GM18526 (cell line): Measurements from ENCODE around the gene DROSHA.

Experiments
- POLR2A ChIP-seq: IDR thresholded peaks from 3 replicates; pipeline ENCODE4 v1.6.1; 2011; ENCODE audit not compliant: insufficient read length; ENCODE audit errors: extremely low read depth

Gene DROSHA

GRCh38 chr5:31485376-31486207 lies 46.3 kb downstream of the DROSHA start:
- TF ChIP-seq POLR2A = no peak

- TF ChIP-seq POLR2A = no peak
Observed at GRCh38 chr5:31481531-31482165, 50.2 kb downstream of the DROSHA start.

DNA sequence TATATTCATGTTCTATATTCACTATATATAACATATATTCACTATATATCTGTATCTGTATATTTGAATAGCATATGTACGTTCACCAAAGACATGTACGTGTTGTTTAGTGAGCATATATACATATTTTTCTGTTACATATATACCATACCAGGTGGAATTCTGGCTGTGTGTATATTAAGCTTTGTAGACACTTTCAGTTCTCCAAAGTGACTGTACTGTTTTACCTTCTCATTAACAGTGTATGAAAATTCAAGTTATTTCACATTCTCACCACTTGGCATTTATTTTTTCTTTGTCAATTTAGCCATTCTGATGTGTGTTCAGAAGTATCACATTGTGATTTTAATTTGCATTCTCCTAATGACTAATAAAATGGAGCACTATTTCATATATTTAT lies 52.2 kb downstream of the DROSHA start:
- no peak for TF ChIP-seq POLR2A

- no peak for TF ChIP-seq POLR2A
Observed at GRCh38 chr5:31478901-31479300, 53.0 kb downstream of the DROSHA start.

DNA sequence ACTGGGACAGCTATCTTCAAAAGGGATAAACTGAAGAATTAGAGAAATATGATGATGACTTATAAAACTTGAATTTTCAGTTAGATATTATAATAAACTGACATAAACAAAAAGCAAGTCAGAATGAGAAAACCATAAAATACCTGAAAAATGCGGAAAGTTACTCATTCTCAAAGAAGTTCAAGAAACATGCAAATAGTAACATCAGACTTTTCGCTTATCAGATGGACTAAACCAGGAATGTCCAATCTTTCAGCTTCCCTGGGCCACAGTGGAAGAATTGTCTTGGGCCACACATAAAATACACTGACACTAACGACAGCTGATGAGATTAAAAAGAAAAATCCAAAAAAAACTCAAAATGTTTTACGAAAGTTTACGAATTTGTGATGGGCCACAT lies 53.9 kb downstream of the DROSHA start:
- TF ChIP-seq POLR2A = no peak

- no peak for TF ChIP-seq POLR2A
Observed at GRCh38 chr5:31477516-31477915, 54.4 kb downstream of the DROSHA start.

DNA sequence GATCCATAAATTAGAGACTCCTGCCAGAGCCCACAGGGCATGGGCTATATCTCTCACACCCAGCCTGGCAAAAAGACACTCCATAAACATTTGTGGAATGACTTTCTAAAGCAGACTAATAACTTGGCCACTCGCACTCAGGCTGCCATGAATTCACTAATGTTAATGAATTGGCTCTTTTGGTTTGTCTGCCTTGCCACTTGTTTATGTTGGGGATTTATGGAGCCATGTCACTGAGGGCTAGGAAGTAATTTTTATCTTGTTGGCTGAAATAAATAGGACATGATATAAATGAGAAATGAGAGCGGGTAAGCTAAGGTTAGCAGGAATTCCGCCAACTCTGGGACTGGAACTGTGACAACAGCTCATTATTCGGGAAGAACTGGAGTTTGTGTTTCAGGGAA lies 55.2 kb downstream of the DROSHA start:
- no peak for TF ChIP-seq POLR2A

- no peak for TF ChIP-seq POLR2A
Observed at GRCh38 chr5:31471916-31472315, 60.0 kb downstream of the DROSHA start.

DNA sequence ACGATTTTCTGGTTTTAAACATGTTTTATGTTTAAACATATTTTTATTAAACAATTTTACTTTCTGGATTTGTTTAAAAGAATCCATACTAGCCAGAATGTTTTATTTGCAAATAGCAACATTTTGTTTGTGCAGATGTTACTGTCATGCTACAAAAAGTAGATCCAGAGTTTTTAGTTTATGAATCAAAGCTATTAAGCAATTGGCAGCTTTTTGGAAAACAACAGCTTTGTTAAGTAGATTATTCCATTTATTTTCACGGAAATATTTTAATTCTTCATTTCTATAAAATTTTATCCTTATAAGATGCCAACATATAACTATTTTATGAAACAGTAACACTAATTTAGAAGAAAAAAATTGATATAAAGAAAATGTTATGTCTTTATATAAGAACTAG lies 60.9 kb downstream of the DROSHA start:
- TF ChIP-seq POLR2A = no peak

DNA sequence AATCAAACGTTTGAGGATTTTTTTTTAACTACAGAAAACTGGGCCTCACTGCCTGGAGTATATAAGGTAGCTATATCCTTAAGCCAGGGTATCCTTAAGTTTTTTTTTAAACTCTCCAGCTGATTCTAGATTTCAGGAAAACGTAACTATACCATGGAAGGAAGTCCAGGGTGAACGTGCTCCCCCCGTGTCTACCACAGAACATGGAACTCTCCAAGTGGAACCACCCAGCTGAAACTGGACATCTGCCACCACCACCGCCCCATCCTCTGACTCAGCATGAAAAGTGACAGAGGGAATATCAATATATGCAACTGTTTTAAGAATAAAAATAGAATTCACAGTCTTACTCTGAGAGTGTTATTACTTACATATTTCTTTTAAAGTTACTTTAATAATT lies 61.3 kb downstream of the DROSHA start:
- TF ChIP-seq POLR2A = no peak

DNA sequence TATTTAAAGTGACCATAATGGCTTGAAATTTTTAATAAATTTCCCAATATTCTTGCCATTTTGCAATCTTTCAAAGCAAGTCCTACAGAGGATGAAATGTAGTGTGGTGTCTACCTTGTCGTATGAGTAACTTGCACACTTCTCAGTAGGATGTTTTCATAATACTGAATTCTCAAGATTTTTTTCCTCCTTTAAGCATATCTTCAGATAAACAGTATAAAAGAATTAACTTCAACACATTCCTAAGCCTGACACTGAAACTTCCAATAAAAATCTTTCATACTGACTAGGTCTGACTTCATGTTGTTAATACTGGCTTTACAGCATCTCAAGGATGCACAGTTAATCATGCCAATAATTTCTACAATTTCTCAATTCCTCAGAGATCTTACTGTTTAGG lies 62.0 kb downstream of the DROSHA start:
- TF ChIP-seq POLR2A = no peak

- no peak for TF ChIP-seq POLR2A
Observed at GRCh38 chr5:31469466-31469865, 62.4 kb downstream of the DROSHA start.

DNA sequence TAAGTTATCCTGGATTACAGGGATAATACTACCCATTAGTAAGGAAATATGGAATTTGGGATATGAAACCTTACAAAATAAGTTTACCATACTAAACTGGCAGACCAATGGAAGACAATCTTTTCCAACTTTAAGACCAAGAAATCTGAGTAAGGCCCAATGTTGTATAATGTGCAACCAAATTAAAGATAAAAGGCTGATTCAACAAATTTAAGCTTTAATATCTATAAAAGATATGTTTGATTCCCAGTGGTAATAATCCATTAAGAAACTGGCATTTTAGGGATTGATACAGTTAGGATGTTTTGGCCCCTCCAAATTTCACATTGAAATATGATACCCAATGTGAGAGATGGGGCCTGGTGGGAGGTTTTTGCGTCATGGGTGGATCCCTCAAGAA lies 66.6 kb downstream of the DROSHA start:
- no peak for TF ChIP-seq POLR2A

DNA sequence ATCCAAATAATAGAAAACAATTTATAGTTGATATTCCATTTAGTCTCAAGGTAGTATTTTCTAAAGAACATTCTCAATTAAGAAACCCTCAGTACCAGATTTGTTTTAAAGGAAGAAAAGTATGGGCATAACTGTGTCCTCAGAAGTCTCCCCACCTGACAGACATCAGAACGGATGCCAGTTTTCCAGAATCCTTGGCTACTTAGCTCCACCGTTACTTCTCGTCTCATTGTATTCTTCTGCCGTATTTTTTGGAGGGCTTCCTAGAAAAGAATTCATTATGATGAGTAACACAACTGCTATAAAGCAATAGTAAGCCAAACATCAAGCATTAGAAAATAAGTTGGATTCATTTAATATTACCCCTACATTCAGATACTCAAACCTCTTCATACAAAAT lies 67.8 kb downstream of the DROSHA start:
- TF ChIP-seq POLR2A = no peak

- no peak for TF ChIP-seq POLR2A
Observed at GRCh38 chr5:31463351-31463750, 68.5 kb downstream of the DROSHA start.

DNA sequence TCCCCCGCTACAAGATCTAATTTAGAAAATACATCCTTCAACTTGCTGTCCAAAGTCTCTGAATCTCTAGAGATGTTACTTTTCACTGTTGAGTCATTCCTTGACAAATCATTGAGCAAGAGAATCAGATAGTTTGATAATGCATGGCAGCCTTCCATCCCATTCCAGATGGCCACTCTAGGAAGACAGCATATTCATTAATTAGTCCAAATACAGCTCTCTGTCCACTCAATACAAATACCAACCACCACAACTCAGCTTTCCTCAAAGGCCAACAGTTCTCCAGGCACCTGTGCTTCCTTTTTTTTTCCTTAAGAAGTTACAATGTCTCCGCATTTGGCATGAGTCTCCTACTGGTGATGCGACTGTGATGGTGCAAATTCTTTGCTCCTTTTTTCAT lies 72.3 kb downstream of the DROSHA start:
- TF ChIP-seq POLR2A = no peak

DNA sequence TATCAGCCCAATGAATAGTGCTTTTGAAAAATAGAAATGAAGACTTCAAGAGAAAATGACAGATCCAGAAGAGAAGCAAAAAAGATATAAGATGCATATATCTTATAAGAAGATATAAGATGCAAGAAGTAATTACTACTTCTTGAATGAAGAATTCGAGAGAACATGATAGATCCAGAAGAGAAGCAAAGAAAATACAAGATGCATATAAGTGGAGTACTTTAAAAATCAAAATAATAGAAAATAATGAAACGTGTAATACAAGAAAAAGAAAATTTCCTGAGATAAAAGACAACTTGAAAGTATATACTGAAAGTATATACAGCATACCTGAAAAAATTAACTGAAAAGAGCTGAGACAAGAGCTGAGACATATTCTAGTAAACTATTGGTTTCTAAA lies 76.7 kb downstream of the DROSHA start:
- TF ChIP-seq POLR2A = no peak
